B cell (primary cell): ENCODE data around the gene C4BPA.

ENCODE experiments used
- CTCF ChIP-seq: fragments of 200-600 bp; IDR thresholded peaks from one replicate; pipeline ENCODE4 v1.8.0; 2022; ENCODE audit warnings: antibody characterized with exemption, mild to moderate bottlenecking
- EZH2 ChIP-seq: IDR thresholded peaks from 2 replicates; pipeline ENCODE4 v1.6.1; 2012; ENCODE audit warnings: borderline replicate concordance, low read depth, mild to moderate bottlenecking, moderate library complexity, low read length; ENCODE audit not compliant: insufficient read depth, poor library complexity, severe bottlenecking

DNA sequence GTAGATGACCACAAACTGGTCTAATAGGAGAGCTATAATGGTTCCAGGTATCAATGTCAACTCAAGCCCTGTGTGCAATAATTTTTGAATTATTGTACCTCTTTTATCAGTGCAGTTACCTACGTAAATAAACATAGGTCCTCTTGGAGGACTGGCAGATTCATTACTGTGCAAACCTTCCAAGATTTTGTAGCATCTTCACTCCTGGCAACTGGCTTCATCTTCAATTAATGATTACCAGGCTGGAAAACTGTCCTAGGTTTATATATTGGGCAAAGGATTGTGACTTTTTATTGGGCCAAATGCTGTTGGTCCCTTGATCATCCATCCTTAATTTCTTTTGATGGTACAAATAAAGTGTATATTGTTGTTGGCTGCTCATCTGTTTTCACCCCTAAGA lies 35.6 kb downstream of the C4BPA start:
- TF ChIP-seq CTCF, result no peak
- no peak for TF ChIP-seq EZH2
